A549 (cell line): Measurements from ENCODE around the gene NEDD8. TPM values are rescaled to one million over a fixed set of nuclear protein-coding genes. Genes with fewer than 3 reads are reported as not detected.

Experiments used
- ATAC-seq, 2 experiments: fragments of 200-7000 bp in 1 of 2; fragments of >200 bp in 1 of 2; cut with Nextera tagmentation in 1 of 2; cut with Tn5 transposase in 1 of 2; 3 replicates each; pipeline versions ENCODE4 v1.8.0 to v1.9.1; 2018 to 2020; ENCODE audit warnings: mild to moderate bottlenecking in 1 of 2, moderate library complexity in 1 of 2
- CTCF ChIA-PET: fragments of 300-600 bp; sonication (Branson Sonifier 250); formaldehyde crosslinking; extraction: SDS; loops from one replicate; lab custom pipeline; 2021; ENCODE audit warnings: antibody characterized with exemption, inconsistent platforms; lab: Yijun Ruan, JAX
- POLR2A ChIA-PET: fragments of 350-600 bp; formaldehyde crosslinking; extraction: SDS; loops from one replicate; lab custom pipeline; 2021; ENCODE audit warnings: antibody characterized with exemption, inconsistent platforms; lab: Yijun Ruan, JAX
- DNase-seq, 2 experiments: peaks; one replicate each; pipeline versions ENCODE4 v3.0.0 to v3.0.0-alpha.2; 2011 to 2016; ENCODE audit warnings: low read depth in 1 of 2, low spot score in 1 of 2
- FAIRE-seq: peaks from 2 replicates; lab custom pipeline; 2011; peaks lifted over from hg19 to GRCh38; lab: Jason Lieb, UNC
- H3K27ac ChIP-seq, 2 experiments: fragments of >200 bp; sonication (Bioruptor Twin); formaldehyde crosslinking; 3 replicates each; pipeline ENCODE4 v1.5.1; 2016 to 2017
- H3K4me1 ChIP-seq: fragments of >200 bp; sonication (Bioruptor Twin); formaldehyde crosslinking; 3 replicates; pipeline ENCODE4 v1.6.1; 2016
- H3K4me2 ChIP-seq: fragments of >200 bp; sonication (Bioruptor Twin); formaldehyde crosslinking; 3 replicates; pipeline ENCODE4 v1.6.1; 2016
- H3K4me3 ChIP-seq: fragments of >200 bp; sonication (Bioruptor Twin); formaldehyde crosslinking; 3 replicates; pipeline ENCODE4 v1.5.1; 2016
- H3K9me3 ChIP-seq: fragments of >200 bp; sonication (Bioruptor Twin); formaldehyde crosslinking; 3 replicates; pipeline ENCODE4 v1.6.1; 2016
- BHLHE40 ChIP-seq: IDR thresholded peaks from 2 replicates; pipeline ENCODE4 v1.6.1; 2012; ENCODE audit warnings: low read depth, low read length, inconsistent platforms
- CHD2 ChIP-seq: fragments of 150-350 bp; IDR thresholded peaks from 2 replicates; pipeline ENCODE4 v1.6.1; 2014; ENCODE audit warnings: low read length; ENCODE audit not compliant: partially characterized antibody
- CHD4 ChIP-seq: fragments of 200-600 bp; sonication (generic); IDR thresholded peaks from 2 replicates; pipeline ENCODE4 v1.6.1; 2016; ENCODE audit warnings: antibody characterized with exemption, mild to moderate bottlenecking, borderline replicate concordance
- EP300 ChIP-seq, 2 experiments: fragments of >200 bp; sonication (Bioruptor Twin); formaldehyde crosslinking; IDR thresholded peaks; 2 replicates in 1 of 2; 3 replicates in 1 of 2; pipeline ENCODE4 v1.6.1; 2016 to 2017
- HDAC2 ChIP-seq: fragments of 200-600 bp; sonication (generic); IDR thresholded peaks from 2 replicates; pipeline ENCODE4 v1.6.1; 2016
- HOXA7 ChIP-seq: fragments of 250-450 bp; sonication (Bioruptor Pico); IDR thresholded peaks from 2 replicates; pipeline ENCODE4 v1.5.0; 2020; ENCODE audit warnings: mild to moderate bottlenecking, moderate library complexity
- HOXB13 ChIP-seq: fragments of 250-450 bp; sonication (Bioruptor Pico); IDR thresholded peaks from 2 replicates; pipeline ENCODE4 v1.5.0; 2020; ENCODE audit warnings: low read depth, mild to moderate bottlenecking, moderate library complexity
- HOXB5 ChIP-seq: fragments of 250-450 bp; sonication (Bioruptor Pico); IDR thresholded peaks from 2 replicates; pipeline ENCODE4 v1.5.0; 2020; ENCODE audit warnings: mild to moderate bottlenecking, moderate library complexity
- KDM1A ChIP-seq: fragments of 200-600 bp; sonication (generic); IDR thresholded peaks from 2 replicates; pipeline ENCODE4 v1.6.1; 2016; ENCODE audit warnings: low read depth, mild to moderate bottlenecking
- KDM5A ChIP-seq: fragments of 200-600 bp; sonication (generic); IDR thresholded peaks from 2 replicates; pipeline ENCODE4 v1.6.1; 2016; ENCODE audit warnings: antibody characterized with exemption, mild to moderate bottlenecking
- MAZ ChIP-seq: fragments of 150-350 bp; IDR thresholded peaks from 2 replicates; pipeline ENCODE4 v1.6.1; 2014; ENCODE audit warnings: antibody characterized with exemption, low read depth, low read length, borderline replicate concordance
- MYC ChIP-seq: IDR thresholded peaks from 2 replicates; pipeline ENCODE4 v1.6.1; 2012; ENCODE audit warnings: mild to moderate bottlenecking, inconsistent platforms, low read length, improper control_type of control experiment, borderline replicate concordance
- NPAS2 ChIP-seq: fragments of 250-450 bp; sonication (Bioruptor Pico); IDR thresholded peaks from 2 replicates; pipeline ENCODE4 v1.8.0; 2022; ENCODE audit warnings: mild to moderate bottlenecking, moderate library complexity, borderline replicate concordance
- POLR2AphosphoS2 ChIP-seq: conservative IDR thresholded peaks from 2 replicates; pipeline ENCODE4 v1.6.1; 2012; ENCODE audit warnings: low read length, improper control_type of control experiment, inconsistent platforms
- SREBF2 ChIP-seq: fragments of 450-650 bp; IDR thresholded peaks from 2 replicates; pipeline ENCODE4 v1.6.1; 2014; ENCODE audit warnings: mild to moderate bottlenecking, moderate library complexity
- WGBS: methylation state at CpG from one replicate; pipeline ENCODE4 v1.1.6; 2017; ENCODE audit errors: missing lambda C conversion rate; 5-methylcytosine and 5-hydroxymethylcytosine counted together
- polyA plus RNA-seq, 4 experiments: library from polyadenylated mRNA; depleted of rRNA in 3 of 4; stranded (reverse); fragments of >200 nt; fragmentation: RNase III in 1 of 4; extraction: RNeasy Plus Mini Kit Qiagen cat#74134 plus additional on column Dnase treatment in 1 of 4; gene quantifications; 2 replicates in 3 of 4; 3 replicates in 1 of 4; pipeline ENCODE4 v1.2.3, GENCODE V29; 2011 to 2017
- TF ChIP-seq, protein P1 (sequence below): fragments of >200 bp; sonication (Bioruptor Twin); formaldehyde crosslinking; IDR thresholded peaks from 3 replicates; pipeline ENCODE4 v1.5.1; 2016
- TF ChIP-seq, protein P2 (sequence below): fragments of >200 bp; sonication (Bioruptor Twin); formaldehyde crosslinking; IDR thresholded peaks from 2 replicates; pipeline ENCODE4 v1.6.1; 2016
- TF ChIP-seq, protein P3 (sequence below): IDR thresholded peaks from 2 replicates; pipeline ENCODE4 v1.6.1; 2012; ENCODE audit warnings: low read depth, borderline replicate concordance
- TF ChIP-seq, protein P4 (sequence below): fragments of 450-650 bp; IDR thresholded peaks from 2 replicates; pipeline ENCODE4 v1.6.1; 2014; ENCODE audit warnings: antibody characterized with exemption

The NEDD8 gene
- polyA plus RNA-seq, 2 of the 4 experiments (the other 2 are of a cell fraction), result 433 to 589 TPM

DNA sequence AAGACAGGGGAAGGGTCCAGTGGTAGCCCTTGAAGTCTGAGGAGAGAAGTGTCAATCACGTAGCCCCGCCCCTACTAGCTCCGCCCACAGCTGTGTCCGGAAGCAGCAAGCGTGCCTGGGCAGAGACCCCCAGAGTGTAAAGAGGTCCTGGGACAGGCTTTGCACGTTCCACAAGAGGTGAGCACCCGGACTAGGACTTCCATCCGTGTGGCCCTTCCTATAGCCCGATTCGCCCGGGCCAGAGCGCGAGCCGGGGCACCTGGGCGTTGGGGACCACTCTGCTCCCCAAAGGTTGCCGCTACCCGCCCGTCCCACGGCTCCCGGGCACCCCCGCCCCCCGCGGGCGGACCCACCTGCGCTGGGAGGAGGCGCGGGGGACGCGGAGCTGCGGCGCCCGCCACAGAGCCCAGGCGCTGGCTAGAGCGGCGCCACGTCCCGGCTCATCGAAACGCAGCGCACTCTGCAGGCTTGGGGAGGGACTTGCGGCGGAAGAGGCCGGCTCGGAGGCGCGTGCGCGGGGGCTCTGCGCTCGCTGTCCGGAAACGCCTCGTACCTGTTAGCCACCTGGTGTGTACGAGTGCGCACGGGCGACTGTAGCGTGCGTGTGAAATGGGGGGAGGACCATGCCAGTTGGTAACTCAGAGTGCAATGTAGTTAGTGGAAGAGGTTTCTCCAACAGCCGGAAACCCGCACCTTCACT is 39.1 kb upstream of the NEDD8 start, which contains the start of gene RABGGTA (continued):
- TF ChIP-seq, protein P1, sequence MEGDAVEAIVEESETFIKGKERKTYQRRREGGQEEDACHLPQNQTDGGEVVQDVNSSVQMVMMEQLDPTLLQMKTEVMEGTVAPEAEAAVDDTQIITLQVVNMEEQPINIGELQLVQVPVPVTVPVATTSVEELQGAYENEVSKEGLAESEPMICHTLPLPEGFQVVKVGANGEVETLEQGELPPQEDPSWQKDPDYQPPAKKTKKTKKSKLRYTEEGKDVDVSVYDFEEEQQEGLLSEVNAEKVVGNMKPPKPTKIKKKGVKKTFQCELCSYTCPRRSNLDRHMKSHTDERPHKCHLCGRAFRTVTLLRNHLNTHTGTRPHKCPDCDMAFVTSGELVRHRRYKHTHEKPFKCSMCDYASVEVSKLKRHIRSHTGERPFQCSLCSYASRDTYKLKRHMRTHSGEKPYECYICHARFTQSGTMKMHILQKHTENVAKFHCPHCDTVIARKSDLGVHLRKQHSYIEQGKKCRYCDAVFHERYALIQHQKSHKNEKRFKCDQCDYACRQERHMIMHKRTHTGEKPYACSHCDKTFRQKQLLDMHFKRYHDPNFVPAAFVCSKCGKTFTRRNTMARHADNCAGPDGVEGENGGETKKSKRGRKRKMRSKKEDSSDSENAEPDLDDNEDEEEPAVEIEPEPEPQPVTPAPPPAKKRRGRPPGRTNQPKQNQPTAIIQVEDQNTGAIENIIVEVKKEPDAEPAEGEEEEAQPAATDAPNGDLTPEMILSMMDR, result peak; percentile 62
- peak; percentile 65; the same call in 1 of the 2 replicates for TF ChIP-seq MYC
- TF ChIP-seq CHD4, result no peak
- no peak for TF ChIP-seq HOXB5 (CRISPR knock-in tag)
- no peak; the same call in 1 of the 2 replicates for TF ChIP-seq KDM5A

DNA sequence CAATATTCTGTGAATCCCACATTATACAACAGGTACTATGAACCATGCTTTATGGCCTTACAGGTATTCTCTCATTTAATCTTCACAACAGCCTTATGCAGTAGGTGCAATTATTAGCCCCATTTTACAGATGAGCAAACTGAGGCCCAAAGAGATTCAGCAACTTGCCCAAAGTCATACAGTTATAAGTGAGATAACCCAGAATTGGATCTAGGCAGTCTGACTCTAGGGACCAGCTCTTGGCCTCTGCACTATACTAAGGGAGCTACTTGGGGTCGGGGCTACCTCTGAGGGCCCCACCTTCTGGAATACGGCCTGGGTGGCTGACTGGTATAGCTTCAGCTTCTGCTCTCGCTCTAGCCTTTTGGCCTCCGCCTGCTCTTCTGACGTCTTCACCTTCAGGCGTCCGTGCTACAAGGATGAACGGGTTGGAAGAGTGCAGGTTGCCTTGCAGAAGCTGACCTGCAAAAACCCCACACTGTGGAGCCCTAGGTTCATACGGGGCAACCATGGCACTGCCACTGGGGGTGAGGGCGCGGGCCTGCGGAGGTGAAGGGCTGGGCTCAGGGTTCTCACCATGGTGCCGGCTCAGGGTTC is 38.5 kb upstream of the NEDD8 start:
- H3K27ac ChIP-seq, result peak overlapping the region; percentile 89 to 97
- 0 out of 3 replicates have a peak, but pooled peaks cover 5% of the 10 kb centered on the region for H3K4me1 ChIP-seq
- FAIRE-seq, result no peak
- no peaks in the 10 kb centered on the region for H3K9me3 ChIP-seq
- peak; percentile 51 to 69 for ATAC-seq
- WGBS, result 24% methylated on average over 10 of the region's 13 CpGs
- no peak for DNase-seq
- peak overlapping the region; percentile 85 for H3K4me2 ChIP-seq
- ChIA-PET POLR2A (interaction anchor here (0.6 to 1.9 kb wide), 22 partner anchors 9 to 170 kb away, joined by 3 to 53 read pairs (median 4); partner anchors contain the start of genes CBLN3, CHMP4A, CIDEB and DHRS1), CTCF (interaction anchor here (1.0 to 34.0 kb wide), 15 partner anchors 9 to 167 kb away, joined by 3 to 469 read pairs (median 5); partner anchors contain the start of genes CIDEB, DHRS1, LTB4R and LTB4R2)
- TF ChIP-seq MAZ, result no peak
- TF ChIP-seq KDM5A, result no peak
- TF ChIP-seq KDM1A, result peak; percentile 89
- TF ChIP-seq CHD2, result no peak
- TF ChIP-seq CHD4, result peak; percentile 70; the same call in 1 of the 2 replicates
- TF ChIP-seq NPAS2 (CRISPR knock-in tag), result no peak
- no peak for TF ChIP-seq SREBF2
- TF ChIP-seq EP300 (IDR thresholded peaks at IDR 0.05), result no peak
- TF ChIP-seq HDAC2, result peak; percentile 86; the same call in 1 of the 2 replicates
- peak overlapping the region; percentile 59 for H3K4me3 ChIP-seq

DNA sequence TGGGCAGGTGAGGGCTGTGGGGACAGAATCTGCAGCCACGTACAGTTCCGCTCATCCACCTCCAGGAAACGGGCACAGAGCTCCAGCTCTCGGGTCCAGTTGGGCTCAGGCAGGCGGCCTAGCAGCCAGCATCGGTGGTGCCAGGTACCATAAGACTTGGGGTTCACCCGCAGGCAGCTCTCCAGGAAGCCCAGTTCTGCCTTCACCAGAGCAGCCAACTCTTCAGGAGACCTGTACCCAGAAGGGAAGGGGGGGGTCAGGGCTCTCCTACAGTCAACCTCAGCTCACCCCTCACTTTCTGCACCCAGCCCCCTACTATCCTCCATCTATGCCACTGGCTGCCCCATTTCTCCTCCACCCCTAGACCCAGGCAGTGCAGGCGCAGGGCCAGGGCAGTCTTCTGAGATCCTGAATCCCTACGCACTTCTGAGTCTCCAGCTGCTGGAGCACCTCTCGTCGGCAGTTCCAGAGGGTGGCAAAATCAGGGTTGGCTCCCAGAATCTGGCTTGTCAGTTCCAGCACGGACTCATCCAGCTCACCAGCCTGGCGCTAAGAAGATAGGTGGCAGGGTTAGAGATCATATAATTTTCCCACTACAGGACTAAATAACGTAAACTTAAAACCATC is 37.9 kb upstream of the NEDD8 start:
- Histone ChIP-seq H3K4me1 (0 out of 3 replicates have a peak, but pooled peaks cover 5% of the 10 kb centered on the region), H3K27ac (no peak overlapping the region), H3K4me2 (peak overlapping the region; percentile 85; the same call in 2 of the 3 replicates), H3K4me3 (no peak overlapping the region), H3K9me3 (no peaks in the 10 kb centered on the region)
- FAIRE-seq, result no peak
- TF ChIP-seq, protein P2, sequence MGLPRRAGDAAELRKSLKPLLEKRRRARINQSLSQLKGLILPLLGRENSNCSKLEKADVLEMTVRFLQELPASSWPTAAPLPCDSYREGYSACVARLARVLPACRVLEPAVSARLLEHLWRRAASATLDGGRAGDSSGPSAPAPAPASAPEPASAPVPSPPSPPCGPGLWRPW, result no peak
- TF ChIP-seq, protein P3, sequence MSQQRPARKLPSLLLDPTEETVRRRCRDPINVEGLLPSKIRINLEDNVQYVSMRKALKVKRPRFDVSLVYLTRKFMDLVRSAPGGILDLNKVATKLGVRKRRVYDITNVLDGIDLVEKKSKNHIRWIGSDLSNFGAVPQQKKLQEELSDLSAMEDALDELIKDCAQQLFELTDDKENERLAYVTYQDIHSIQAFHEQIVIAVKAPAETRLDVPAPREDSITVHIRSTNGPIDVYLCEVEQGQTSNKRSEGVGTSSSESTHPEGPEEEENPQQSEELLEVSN, result no peak
- TF ChIP-seq POLR2AphosphoS2, result no peak
- TF ChIP-seq CHD4, result no peak
- no peak for TF ChIP-seq HOXA7
- TF ChIP-seq, protein P4, sequence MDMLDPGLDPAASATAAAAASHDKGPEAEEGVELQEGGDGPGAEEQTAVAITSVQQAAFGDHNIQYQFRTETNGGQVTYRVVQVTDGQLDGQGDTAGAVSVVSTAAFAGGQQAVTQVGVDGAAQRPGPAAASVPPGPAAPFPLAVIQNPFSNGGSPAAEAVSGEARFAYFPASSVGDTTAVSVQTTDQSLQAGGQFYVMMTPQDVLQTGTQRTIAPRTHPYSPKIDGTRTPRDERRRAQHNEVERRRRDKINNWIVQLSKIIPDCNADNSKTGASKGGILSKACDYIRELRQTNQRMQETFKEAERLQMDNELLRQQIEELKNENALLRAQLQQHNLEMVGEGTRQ, result no peak
- no peak for TF ChIP-seq SREBF2
- no peak for TF ChIP-seq HOXB13 (CRISPR knock-in tag)
- no peak for TF ChIP-seq BHLHE40
- ATAC-seq, result no peak
- CTCF ChIA-PET, result interaction anchor here (0.6 to 34.0 kb wide), 10 partner anchors 13 to 166 kb away, joined by 3 to 469 read pairs (median 5); partner anchors contain the start of genes CIDEB, DHRS1, IRF9 and LTB4R
- 93% methylated on average over 14 of the region's 14 CpGs for WGBS
- no peak for DNase-seq
- POLR2A ChIA-PET, result interaction anchor here (0.6 to 1.9 kb wide), 7 partner anchors 10 to 54 kb away, joined by 3 to 14 read pairs (median 5); partner anchors contain the start of genes CIDEB, DHRS1, MDP1 and NOP9
